NCI-H345 treated with DMSO at 0.1 percent for 48 hours (cell line): ENCODE results near the gene IMMP2L.

Source experiments
- DNase-seq: peaks from one replicate; lab custom pipeline; 2025; ENCODE audit not compliant: unreplicated experiment; lab: John Stamatoyannopoulos, UW

IMMP2L gene

DNA sequence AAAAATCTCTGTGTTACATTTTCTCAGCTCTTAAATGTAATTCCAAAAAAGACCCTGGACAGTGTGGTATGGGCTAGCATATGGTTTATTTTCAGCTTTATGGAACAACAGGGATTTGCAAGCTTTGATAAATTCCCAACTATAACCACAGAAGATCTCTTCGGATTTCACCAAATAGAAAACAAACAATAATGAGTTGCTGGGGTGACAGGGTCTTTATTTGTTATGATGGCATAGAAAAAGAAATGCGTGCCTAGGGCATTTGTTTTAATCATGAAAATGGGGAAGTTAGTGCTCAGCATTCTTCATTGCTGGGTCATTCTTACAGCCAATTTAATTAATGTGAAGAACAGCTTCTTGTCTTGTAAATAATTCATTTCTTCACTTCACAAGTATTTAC, 332.4 kb downstream of the IMMP2L start:
- no peak for DNase-seq

DNA sequence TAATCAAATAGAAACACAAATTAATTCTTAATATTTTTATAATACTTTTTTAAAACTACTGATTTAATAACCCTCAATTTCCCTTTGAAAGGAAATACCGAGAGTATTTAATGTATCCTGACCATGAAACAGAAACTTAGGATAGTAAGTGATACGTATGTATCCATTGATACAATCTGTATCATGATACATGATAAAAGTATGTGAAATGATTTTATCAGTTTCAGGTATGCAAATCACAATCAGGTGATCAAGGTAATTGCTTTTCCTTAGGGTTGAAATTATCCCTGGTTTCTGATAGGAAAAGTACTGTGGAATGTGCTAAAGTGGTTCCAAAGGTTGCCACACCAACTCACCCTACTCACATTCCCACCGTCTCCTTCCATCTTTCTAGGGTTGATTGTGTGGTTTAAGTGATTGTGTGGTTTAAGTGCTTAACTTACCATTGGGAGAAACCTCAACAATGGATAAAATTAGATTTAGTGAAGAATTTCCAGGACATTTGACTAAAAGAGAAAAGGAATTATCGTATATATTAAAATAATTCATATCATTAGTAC, 333.0 kb downstream of the IMMP2L start:
- no peak for DNase-seq

DNA sequence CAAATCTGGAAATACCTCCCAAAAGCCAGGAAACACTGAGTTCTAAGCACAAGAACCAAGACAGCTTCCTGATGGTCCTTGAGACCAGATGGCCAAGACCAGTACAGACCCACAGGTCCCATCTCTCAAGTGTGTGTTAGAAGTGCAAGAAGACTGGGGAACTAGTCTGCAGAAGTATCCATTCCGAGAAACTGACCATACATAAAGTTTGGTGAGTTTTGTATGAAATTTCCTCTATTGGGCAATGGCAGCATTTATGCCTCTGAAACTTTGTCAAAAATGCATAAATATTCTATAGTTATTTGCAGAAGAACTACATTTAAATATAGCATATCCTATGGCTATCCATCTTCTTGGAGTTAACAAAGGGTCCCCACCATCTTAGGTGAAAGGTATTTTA, 333.9 kb downstream of the IMMP2L start:
- DNase-seq: no peak

DNA sequence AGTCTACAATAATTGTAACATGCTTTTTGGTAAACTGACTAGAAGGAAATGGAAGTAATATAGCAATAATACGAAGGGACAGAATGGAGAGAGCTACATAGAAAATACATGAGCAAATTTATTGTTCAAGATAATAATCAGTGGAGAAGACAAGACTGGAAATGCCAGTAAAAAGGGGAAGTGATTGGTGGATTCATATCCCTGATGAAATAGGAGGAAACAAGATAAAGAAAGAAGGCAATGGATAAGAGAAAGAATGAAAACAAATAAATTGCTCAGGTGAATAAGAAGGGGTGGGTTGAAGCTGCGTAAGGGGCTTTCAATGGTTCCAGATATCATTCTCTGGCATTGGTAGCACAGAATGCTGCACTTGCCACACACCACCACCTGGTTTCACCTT, 335.5 kb downstream of the IMMP2L start:
- DNase-seq: no peak

DNA sequence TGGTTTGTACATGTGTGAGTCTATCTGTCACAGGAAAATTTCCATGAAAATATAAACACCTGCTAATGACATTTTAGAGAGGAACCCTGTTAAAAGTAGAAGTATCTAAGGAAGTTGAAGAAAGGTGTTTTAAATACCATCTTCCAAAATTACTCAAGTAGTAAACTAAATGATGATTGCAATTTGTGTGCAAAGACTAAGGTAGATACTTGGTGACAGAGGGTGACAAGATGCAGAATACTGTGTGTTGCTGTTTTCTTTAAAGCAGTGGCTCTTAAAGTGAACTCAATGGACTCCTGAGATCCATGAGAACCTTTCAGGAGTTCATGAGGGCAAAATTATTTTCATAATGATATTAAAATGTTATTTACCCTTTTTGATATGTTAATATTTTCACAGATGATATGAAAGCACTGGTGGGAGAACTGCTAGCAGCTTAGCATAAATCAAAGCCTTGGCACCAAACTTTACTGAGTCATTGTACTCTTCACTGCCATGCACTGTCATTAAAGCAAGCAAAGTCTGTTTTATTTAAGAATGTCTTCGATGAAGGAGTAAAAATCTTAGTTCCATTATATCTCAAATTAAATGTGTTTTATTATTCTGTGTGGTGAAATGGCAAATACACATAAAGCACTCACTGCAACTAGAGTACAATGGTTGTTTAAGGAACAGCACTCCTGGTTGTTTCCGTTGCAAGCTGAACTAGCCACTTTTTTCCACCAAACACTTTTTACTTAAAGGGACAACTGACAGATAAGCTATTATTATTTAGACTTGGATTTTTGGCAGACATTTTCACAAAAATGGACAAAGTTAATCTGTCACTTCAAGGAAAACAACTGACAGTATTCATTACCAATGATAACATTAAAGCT, 337.7 kb downstream of the IMMP2L start:
- no peak for DNase-seq

DNA sequence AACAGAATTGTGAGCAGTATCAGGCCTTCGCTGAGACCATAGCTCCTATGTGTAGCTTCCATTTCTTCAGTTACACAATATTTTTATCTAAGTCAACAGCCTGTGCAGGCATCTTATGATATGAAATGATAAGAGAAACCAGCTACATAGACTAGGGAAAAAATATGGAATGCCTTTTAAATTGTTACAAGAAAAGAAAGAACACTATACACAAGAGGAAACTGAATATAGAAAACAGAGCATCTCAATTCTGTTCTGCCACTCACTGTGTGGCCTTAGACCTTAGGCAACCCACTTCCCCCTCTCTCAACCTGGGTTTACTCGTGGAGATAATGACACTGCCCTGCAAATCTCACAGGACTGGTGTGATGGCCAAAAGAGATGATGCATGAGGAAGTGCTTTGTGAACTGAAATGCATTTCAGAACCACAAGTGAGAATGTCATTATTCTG, 338.5 kb downstream of the IMMP2L start:
- no peak for DNase-seq

DNA sequence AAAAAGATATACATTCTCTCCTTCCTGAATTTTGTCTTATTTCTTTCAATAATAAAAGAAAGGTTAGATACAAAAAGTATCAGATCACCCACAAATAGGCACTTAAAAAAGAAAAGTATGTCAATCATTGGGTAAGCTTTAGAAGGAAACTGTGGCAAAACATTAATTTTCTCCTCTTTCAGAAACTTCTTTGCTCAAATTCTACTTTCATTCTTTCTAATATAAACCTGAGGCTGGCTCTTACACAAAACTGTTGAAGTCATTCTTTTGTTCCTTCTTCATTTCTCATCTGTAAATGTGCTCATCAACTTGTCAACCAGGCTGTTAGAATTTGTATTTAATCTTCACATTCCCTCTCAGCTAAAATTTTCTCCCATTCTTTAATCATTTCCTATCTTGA, 346.7 kb downstream of the IMMP2L start:
- DNase-seq: no peak

DNA sequence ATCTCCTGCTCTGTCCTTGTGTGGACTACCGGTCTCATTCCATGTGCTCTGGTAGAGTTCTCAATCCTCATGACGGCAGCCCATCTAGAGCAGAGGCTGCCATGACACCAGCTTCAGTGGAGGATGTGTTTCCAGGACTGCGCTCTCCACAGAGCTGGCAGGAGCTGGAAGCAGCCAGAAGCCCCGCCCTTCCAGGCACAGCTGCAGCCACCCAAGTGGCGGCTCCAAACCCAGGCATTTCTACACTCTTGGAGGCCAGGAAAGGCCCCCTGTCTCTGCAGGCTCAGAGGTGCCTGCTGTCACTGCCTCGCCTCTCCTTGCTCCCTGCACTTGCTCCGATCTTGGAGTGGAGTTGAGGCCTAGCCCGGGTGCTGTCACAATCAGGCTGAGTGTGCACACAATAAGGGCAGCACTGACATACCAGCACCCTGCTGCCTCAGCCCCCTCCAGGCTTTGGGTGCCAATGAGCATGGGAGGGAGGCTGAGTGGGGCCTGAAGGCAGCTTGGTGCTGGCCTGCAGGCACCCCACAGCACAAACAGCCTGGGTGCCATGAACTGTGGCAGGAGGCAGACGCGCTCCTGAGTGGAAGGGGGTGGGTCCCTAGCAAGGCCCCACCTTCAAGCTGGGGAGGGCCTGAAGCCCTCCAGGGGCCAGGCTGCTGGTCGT, 349.3 kb downstream of the IMMP2L start:
- DNase-seq: no peak

DNA sequence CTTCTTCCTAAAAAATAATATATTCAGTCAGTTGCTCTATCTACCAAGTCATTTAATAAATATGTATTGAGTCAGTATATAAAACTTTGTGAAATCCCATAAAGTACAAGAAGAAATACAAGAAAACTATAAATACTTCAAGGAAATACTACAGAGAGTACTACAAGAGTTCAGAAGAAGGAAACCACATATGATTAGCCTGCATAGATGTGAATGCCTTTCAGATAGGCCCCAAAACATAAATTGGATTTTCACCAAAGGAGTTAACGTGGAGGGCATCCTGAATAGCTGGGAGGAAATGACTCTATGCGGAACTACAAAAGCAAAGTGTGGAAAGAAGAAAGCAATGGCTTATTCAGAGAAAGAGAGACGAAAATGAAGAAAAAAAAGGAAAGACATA, 351.3 kb downstream of the IMMP2L start:
- DNase-seq: no peak

DNA sequence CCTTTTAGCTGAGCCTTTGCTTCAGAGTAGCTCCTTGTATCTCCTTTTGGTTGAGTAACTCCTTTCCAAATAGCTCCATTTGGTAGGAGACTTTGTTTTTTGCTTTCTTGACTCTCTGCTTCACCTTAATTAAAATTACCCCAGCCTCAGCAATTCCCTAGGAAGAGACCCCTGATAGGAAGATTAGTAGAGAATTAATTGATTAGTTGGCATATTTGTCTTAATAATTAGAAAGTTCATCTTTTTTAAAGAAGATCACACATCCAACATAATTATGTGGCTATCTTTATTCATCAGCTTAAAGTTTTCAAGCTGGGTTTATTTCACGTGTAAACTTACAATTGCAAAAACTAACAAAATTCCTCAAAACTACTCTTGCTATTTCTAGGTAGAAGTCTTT, 352.2 kb downstream of the IMMP2L start:
- DNase-seq: no peak

DNA sequence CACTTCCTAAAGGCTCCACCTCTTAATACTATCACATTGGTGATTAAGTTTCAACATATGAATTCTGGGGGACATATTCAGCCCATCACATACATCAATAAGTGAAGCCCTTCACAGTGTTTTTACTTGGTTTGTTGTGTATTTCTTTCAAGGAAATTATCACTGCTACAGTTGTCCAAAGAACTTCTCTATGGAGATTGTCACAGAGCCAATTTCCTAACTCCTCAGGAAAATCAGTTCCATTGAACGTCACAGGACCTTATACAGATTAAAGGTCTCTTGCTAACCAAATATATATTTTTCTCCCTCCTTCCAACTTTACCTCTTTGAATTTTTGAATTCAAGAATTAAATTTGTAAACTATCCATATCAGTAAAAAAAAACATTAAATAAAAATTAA, 357.0 kb downstream of the IMMP2L start:
- no peak for DNase-seq

DNA sequence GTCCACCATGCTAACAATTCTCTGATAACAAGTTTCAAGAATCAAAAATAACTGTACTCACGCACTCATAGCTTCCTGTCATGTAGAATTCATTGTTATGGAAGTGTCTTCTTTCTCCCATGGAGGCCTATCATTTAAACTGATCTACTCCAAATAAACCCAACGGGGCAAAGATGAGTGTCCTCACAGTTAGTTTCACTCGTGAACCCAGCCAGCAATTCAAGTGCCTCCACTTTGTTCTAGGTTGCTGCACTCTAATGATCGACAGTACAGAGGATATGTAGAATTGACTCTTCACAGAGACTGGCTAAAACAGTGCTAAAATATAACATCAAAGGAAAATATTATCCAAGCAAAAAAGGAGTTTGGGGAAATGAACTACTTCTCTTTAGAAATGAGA, 360.0 kb downstream of the IMMP2L start:
- DNase-seq: no peak

DNA sequence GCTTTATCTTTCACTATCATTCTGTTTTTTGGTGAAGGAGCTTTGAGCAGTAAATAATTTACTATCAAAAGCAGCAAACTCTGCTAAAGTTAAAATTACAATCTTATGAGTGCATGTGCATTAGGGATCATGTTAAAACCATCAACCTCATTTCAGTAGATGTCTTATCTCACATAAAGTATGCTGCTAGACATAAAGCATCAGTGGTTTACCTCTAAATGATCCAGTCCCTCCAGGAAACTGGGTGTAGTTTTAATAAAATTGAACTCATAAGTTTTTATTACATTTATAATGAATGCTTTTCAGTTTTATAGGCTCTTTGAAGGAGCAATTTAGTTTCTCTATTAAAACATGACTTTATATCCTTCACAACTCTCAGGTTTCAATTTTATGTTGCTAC, 362.6 kb downstream of the IMMP2L start:
- DNase-seq: no peak

DNA sequence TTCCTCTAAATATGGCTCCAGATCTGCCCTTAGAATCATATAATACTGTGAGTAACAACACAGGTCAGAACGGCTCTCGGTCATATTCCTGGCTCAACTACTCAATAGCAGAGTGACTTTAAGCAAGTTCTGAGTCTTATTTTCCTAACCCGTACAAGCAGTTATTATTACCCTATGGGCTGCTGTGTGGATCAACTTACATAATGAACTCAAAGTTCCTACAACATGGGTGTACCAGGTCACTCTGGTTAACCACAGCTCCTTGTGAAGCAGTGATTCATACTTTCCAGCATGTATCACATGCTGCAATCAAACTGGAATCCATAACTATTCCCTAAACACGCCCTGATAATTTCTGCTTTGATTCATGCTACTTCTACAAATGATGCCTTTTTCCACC, 364.0 kb downstream of the IMMP2L start:
- no peak for DNase-seq

DNA sequence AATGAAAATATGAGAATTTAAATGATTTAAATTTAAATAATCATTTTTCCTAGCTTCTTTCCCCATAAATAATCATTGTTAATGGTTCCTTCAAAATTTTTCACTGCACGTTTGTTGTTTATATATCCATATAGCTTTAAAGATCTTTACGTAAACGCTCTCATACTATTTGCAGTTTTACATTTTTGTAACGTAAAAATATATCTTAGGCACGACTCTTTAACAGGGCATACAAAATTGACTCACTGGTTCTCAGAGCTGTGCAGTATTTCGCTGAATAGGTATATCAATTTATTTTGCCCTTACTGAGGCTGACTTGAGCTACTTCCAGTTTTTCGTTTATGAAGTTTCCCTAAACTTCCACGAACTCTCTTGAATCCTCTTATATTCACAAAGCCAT, 365.6 kb downstream of the IMMP2L start:
- no peak for DNase-seq

DNA sequence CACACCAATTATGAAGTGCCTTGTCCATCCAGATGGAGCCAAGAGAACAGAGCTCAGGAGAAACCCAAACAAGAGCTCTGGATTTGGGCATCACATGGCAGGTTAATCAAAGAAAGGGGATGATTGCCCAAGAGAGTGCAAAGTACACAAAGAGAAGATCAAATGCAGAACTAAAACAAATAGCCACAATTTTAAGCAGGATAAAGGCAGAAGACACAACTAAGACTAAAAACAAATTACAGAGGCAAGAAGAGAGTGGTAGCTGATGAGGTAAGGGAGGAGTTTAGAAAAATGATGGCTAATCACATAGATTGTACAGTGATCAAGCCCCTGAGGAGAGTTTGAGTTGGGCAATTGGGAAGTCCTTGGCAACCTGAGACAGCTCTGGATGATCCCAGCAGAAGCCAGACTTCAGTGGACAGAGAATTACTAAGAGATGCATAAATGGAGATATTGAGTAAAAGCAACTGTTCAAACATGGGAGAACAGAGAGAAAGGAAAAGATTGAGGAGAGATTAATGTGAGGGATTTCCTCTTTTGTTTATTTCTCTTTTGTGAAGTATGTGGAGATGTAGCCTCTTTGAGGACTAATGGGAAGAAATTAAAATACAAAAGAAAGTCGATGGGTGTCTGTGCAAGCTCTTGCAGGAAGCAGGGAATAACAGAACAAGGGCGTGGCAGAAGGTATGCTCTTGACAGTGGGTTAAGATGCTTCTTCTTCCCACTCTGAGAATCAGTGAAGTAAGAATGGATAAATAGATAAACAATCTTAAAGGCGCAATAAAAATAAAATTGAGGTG, 369.5 kb downstream of the IMMP2L start:
- DNase-seq: no peak

DNA sequence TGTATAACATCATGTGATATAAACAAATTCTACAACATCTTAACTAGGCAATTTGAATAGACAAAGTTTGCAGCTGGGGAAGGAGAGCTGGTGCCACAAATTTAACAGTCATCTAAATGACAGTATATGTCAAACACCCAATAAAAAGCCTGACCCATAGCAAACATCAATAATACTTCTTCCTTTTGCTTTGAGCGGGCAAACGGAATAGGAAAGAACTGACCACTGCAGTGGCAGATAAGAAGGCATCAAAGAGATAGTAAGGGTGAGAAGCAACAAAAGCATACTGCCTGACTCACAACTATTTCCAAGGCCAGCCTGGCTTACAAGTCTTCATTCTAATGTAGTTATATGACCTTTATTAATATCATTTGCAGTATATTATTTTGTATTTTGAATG, 371.5 kb downstream of the IMMP2L start:
- DNase-seq: no peak

DNA sequence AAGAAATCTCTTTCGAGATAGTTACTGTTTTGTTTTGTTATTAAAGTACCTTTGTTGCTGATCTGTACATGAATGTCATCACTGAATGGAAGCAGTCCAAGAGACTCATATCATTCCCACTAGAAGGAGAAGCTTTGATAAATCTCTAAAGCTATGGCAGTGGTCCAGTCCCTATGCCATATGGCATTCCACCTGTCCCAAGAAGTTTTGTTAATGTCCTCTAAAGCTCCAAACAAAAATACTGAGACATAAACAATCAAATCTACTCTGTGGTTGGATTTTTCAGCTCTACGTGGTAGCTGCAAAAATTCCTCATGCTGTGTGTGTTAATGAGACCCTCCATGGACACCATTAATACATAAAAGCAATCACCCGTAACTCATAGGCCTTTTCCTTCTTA, 377.3 kb downstream of the IMMP2L start:
- no peak for DNase-seq

DNA sequence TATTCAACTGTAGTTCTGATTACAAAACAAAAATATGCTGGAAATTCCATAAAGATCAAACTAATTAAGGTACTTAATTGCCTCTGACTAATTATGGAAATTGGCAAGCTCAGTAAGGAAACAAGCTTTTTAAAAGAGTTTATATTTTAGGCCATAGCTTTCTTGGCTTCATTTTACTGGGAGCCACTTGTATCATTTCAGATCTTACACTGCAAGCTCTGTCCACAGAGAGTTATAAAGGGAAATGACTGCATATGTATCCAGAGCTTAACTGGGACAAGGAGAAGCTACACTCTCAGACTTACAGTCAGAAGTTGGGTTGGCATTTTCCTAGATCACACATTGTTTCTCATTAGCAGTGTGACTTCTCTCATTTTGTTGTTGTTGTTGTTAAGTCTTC, 379.0 kb downstream of the IMMP2L start:
- DNase-seq: no peak

DNA sequence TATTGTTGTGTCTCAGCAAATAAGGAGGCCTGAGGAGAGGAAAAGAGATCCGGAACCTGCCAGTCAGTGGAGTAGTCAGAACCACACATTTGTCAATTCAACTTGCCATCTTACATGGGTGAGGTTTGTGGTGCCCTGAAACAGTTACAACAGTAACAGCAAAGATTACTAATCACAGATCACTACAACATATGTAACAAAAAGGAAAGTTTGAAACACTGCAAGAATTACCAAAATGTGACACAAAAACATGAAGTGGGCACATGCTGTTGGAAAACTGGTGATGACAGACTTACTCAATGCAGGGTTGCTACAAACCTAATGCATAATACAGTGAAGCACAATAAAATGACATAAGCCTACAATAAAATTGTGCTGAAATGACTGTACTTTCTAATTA, 382.0 kb downstream of the IMMP2L start:
- DNase-seq: no peak

DNA sequence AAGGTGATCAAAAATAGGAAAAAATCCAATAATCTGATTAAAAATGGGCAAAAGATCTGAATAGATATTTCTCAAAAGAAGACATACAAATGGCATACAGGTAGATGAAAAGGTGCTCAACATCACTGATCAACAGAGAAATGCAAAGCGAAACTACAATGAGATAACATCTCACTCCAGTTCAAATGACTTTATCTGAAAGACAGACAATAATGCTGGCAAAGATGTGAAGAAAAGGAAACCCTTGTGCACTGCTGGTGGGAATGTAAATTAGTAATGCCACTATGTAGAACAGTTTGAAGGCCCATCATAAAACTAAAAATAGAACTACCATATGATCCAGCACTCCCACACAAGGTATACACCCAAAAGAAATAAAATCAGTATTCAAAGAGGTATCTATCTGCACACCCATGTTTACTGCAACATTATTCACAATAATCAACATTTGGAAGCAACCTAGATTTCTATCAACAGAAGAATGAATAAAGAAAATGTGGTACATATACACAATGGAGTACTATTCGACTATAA, 386.3 kb downstream of the IMMP2L start:
- DNase-seq: no peak
